A549 treated with Hydrocortisone at 1 μM for 4 hours (cell line): Measurements from ENCODE around the gene SELENBP1. TPM values are rescaled to one million over a fixed set of nuclear protein-coding genes. Genes with fewer than 3 reads are reported as not detected.

Source experiments
- total RNA-seq: library from RNA; stranded (reverse); fragments of 200-300 nt; extraction: Qiagen RNA extraction; gene quantifications from 5 replicates; pipeline ENCODE4 v1.2.3, GENCODE V29; 2022

The SELENBP1 gene
- total RNA-seq: 6.1 to 7.8 TPM (median 7.5 TPM) in 5 replicates

GRCh38 chr1:151372058-151372934, at the start of gene SELENBP1:
SELENBP1 (minus strand) TSS chr1:151372705; CDS start chr1:151372641, 64 bp downstream.

GRCh38 chr1:151399324-151400171, 27.0 kb upstream of the SELENBP1 start, which contains the start of gene PSMB4:
PSMB4 (plus strand) TSS chr1:151399573; CDS start chr1:151399588, 15 bp downstream.

GRCh38 chr1:151346769-151347522, 25.6 kb downstream of the SELENBP1 start, which contains the start of gene RFX5:
RFX5 (minus strand) TSS chr1:151347252; CDS start chr1:151346320, 932 bp downstream.

GRCh38 chr1:151327223-151327902, 45.1 kb downstream of the SELENBP1 start, which contains the start of gene PI4KB:
PI4KB (minus strand) TSS chr1:151327416; CDS start chr1:151316481, 10,935 bp downstream.

Other genes starting within 250 kb of the SELENBP1 start
- 1.3 to 2.2 TPM (median 1.6 TPM) in 5 replicates for gene SEMA6C, start 226.1 kb downstream of the SELENBP1 start, total RNA-seq
- gene TNFAIP8L2, start 216.1 kb downstream of the SELENBP1 start, total RNA-seq: 0.08 TPM in 1 of 5 replicates, not detected in the others
- 5.5 to 9.6 TPM (median 6.4 TPM) in 5 replicates for gene LYSMD1, start 206.8 kb downstream of the SELENBP1 start, total RNA-seq
- gene SCNM1, start 206.6 kb downstream of the SELENBP1 start, total RNA-seq: 39.9 to 48.7 TPM (median 48.1 TPM) in 5 replicates
- gene TMOD4, start 196.7 kb downstream of the SELENBP1 start, total RNA-seq: 0.25 to 0.44 TPM (median 0.27 TPM) in 3 of 5 replicates, not detected in the others
- 44.3 to 78.2 TPM (median 45.5 TPM) in 5 replicates for gene VPS72, start 182.5 kb downstream of the SELENBP1 start, total RNA-seq
- 49.5 to 70.6 TPM (median 50.8 TPM) in 5 replicates for gene PIP5K1A, start 174.2 kb downstream of the SELENBP1 start, total RNA-seq
- 166 to 193 TPM (median 187 TPM) in 5 replicates for gene PSMD4, start 118.0 kb downstream of the SELENBP1 start, total RNA-seq
- gene ZNF687, start 90.4 kb downstream of the SELENBP1 start, total RNA-seq: 13.0 to 15.0 TPM (median 14.0 TPM) in 5 replicates
- 23.7 to 26.5 TPM (median 24.6 TPM) in 5 replicates for gene PI4KB, start 45.3 kb downstream of the SELENBP1 start, total RNA-seq
- gene RFX5, start 25.5 kb downstream of the SELENBP1 start, total RNA-seq: 16.5 to 24.4 TPM (median 21.4 TPM) in 5 replicates
- gene PSMB4, start 26.9 kb upstream of the SELENBP1 start, total RNA-seq: 361 to 442 TPM (median 418 TPM) in 5 replicates
- gene POGZ, start 86.8 kb upstream of the SELENBP1 start, total RNA-seq: 16.9 to 20.9 TPM (median 18.8 TPM) in 5 replicates
- 2.0 to 2.4 TPM (median 2.3 TPM) in 5 replicates for gene CGN, start 138.7 kb upstream of the SELENBP1 start, total RNA-seq
- gene TUFT1, start 167.6 kb upstream of the SELENBP1 start, total RNA-seq: 8.0 to 9.1 TPM (median 8.8 TPM) in 5 replicates
- 7.3 to 13.8 TPM (median 7.8 TPM) in 5 replicates for gene SNX27, start 239.3 kb upstream of the SELENBP1 start, total RNA-seq